ENCODE measurements around the gene HS3ST4.

Gene HS3ST4

DNA sequence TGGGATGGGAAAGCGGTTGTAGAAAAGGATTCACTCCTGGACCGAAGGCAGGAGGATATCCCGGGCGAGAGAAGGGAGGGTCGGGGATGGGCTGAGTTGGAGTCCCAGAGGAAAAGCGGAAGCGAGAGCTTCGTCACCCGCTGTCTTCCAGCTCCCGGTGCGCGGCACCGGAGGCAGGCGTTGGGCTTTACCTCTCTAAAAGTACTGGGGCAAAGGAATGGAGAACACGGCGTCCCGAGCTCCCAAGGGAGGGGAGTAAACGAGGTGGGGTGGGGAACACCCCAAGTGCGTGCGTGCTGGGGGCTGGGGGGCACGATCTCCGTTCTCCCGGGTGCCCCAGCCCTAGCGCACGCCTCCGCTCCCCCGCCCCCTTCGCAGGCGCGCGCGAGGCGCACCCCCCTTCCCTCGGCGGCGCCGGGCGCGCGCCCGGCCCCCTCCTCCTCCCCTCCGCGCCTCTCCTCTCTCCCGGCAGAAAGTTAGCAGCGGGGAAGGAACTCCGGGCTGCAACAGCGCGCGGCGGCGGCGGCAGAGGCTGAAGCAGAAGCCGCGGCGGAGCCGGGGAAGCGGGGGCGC is at the start of gene HS3ST4:
HS3ST4 (plus strand) TSS at position 441 of the 573 bp plus-strand sequence.
- no peak for DNase-seq (ENCODE audit: low spot score)

DNA sequence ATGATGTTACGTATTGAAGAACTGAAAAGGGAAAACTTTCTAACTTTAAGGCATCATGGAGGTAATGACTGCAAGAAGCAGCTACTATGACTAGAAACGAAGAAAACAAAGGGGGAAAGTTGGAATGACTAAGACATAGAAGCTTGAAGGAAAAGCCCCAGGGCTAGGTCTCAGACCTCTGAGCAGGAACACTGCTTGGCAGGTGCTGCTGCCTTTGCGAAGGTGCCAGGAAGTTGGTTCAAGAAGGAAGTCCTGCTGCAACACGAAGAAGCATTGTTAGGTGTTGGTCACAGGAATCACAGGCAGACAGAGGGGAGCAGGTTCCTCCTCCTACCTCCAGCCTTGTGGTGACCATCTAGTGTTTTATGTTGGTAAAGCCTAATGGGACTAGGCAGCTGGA is 48.1 kb upstream of the HS3ST4 start:
- DNase-seq (ENCODE audit: low spot score) = no peak

DNA sequence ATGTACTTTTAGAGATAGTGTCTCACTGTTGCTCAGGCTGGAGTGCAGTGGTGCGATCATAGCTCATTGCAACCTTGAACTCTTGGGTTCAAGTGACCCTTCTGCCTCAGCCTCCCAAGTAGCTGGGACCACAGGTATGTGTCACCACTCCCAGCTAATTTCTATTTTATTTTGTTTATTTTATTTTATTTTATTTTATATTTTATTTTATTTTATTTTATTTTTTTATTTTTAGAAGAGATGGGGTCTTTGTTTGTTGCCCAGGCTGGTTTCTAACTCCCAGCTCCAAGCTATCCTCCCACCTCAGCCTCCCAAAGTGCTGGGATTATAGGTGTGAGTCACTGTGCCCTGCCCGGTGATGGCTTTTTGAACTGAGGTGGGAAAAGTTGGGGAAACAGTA is 35.1 kb upstream of the HS3ST4 start:
- no peak for DNase-seq (ENCODE audit: low spot score)

DNA sequence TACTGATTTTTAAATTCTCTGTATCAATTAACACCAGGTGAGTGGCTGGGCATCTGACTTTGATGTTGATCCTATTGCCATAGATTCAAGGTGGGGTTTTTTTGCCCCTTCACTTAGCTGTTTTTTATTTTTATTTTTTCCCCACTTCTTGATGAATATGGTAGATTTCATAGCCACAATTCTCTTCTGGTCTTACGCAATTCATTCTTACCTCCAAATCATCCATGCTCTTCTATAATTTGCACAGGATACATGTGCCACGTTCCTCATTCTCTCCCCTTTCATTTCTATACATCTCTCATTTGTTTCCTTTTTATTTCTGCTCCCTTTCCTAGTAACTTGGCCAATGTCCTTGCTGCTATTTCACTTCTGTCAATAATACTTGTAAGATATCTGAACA is 14.9 kb upstream of the HS3ST4 start:
- no peak for DNase-seq (ENCODE audit: low spot score)

DNA sequence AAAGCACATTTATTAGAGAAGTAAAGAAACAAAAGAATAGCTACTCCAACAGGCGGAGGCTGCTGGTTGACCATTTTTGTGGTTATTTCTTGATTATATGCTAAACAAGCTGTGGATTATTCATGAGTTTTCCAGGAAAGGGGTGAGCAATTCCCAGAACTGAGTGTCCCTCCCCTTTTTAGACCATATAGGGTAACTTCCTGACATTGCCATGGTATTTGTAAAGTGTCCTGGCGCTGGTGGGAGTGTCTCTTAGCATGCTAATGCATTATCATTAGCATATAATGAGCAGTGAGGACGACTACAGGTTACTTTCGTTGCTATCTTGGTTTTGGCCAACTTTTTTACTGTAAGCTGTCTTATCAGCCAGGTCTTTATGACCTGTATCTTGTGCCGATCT is 12.2 kb upstream of the HS3ST4 start:
- DNase-seq (ENCODE audit: low spot score) = no peak

DNA sequence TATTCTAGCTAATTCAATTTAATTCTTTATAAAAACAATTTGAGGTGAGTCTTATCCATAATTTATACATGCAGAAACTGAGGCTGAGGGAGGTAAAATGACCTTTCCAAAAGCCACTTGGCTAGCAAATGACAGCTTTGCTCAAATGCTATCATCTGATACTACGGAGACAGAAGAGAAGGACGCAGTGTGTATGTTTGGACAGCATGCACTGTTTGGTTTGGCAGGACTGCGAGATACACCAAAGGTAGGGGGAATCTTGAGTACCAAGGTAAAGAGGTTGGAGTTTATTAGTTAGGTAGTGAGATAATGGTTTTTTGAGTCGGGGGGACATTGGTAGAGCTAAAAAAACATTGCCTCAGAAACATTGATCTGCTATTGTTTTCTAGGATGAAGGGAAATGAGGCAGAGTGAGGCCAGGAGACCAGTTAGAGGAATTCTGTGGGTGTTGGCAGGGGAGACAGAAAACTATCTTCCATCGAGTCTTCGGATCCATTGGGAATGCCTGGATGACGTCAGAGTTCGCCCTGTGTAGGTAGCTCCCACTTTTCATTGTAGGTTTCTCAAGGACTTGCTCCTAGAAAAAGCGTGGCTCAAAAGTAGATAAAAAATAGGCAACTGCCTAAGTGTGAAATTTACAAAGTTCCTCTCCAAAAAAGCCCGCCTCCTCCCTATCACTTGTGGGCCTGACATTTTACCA is 2.5 kb upstream of the HS3ST4 start:
- DNase-seq (ENCODE audit: low spot score) = no peak

DNA sequence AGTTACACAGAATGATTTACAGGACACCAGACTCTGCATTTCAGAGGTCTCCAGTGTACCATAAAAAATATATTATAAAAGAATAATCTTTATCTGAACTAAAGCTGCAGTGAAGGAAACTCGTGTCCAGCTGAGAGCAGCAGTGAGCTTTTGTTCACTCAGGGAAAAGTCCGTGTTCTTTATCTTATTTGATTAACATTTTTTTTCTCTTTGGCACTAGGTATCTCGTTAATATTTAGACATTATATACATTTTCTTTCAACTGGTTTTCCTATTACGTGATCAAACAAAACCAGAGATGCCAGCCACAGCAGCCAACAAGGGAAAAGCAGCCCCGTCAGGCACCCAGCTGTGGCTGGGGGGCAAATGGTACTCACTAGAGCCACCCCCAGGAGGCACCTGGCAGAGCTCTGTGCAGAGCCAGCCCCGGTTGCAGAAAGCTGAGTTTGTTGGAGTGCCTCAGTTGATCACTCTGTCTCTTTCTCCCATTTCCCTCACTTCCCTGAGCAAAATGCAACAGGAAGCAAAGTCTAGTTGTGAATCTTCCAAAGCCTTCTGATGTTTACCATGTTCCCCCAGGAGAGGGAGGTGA is 1.1 kb upstream of the HS3ST4 start:
- no peak for DNase-seq (ENCODE audit: low spot score)

DNA sequence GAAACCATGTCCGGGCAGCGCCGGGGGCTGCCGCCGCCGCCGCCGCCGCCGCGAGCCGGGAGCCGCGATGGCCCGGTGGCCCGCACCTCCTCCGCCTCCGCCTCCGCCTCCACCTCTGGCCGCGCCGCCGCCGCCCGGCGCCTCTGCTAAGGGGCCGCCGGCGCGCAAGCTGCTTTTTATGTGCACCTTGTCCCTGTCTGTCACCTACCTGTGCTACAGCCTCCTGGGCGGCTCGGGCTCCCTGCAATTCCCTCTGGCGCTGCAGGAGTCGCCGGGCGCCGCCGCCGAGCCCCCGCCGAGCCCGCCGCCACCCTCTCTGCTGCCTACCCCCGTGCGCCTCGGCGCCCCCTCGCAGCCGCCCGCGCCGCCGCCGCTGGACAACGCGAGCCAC is 587 bp downstream of the HS3ST4 start:
- DNase-seq (ENCODE audit: low spot score) = no peak

DNA sequence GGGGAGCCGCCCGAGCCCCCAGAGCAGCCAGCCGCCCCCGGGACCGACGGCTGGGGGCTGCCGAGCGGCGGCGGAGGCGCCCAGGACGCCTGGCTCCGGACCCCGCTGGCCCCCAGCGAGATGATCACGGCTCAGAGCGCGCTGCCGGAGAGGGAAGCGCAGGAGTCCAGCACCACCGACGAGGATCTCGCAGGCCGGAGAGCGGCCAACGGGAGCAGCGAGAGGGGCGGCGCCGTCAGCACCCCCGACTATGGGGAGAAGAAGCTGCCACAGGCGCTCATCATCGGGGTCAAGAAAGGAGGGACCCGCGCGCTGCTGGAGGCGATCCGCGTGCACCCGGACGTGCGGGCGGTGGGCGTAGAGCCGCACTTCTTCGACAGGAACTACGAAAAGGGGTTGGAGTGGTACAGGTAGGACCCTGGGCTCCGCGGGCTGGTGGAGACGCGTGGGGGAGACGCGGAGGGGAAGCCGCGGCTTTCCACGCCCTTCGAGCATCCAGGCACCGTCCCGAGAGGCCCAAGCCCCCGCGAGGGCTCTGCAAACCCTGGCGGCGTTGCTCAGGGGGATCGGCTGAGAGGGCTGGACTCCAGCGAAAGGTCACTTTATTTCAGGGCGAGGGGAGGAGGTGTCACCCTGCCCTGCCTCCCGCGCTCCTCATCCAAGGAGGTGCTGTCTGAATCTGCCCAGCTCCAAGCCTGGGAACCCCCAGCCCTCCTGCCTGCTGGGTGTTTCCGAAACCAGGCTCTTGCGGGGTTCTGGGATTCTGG is 1.2 kb downstream of the HS3ST4 start:
- DNase-seq (ENCODE audit: low spot score) = no peak

DNA sequence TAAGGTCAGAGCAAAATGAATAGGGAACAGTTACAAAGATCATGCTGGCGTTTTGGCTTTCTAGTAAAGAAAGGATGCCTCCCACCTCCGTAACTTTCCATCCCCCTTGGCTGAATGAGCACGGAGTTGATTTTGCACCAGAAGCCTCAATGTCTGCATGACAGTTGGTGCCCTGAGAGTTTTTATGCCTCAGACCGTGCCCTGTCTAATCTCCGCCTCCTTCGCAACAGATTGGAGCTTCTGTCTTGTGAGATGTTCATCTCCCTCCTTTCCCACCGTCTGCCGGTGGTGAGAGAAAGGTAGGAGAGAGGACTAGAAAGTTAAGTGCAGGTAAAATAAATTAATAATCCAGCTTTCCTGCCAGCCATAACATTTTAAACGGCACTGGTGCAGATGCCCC is 1.9 kb downstream of the HS3ST4 start:
- DNase-seq (ENCODE audit: low spot score) = no peak

DNA sequence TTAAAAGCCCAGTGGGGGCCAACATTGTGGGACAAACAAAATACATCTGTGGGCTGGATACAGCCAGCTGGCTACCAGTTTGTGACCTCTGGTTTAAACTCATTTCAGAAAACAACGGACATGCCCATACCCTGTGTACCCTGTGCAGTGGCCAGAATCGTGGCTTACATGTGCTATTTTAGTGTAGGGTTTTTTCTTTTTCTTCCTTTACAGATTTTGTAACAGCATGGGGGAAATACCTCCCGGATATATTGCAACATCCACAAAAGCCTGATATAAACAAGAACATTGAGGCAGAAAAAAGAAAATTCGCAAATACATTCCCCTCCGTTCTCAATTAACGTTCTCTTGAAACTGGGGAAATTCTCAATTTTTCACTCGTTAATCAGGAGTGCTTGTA is 7.3 kb downstream of the HS3ST4 start:
- DNase-seq (ENCODE audit: low spot score) = no peak

DNA sequence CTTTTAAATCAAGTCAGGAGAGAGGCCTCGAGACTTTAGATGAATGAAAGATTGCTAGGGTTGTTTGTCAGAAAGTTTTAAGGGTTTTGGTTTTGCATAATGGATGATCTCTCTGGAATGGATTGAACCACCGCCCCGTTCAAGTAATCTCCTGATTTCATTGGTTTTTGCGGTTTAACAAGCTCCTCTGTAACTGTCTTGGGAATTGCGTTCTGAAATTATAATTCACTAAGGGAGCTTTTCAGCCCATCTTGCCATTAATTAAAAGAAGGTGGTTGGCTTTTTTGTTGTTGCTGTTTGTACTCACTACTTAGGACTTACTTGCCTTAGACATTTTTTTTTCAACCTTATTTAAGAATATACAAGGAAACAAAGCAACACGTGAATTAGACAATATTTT is 8.8 kb downstream of the HS3ST4 start:
- no peak for DNase-seq (ENCODE audit: low spot score)

DNA sequence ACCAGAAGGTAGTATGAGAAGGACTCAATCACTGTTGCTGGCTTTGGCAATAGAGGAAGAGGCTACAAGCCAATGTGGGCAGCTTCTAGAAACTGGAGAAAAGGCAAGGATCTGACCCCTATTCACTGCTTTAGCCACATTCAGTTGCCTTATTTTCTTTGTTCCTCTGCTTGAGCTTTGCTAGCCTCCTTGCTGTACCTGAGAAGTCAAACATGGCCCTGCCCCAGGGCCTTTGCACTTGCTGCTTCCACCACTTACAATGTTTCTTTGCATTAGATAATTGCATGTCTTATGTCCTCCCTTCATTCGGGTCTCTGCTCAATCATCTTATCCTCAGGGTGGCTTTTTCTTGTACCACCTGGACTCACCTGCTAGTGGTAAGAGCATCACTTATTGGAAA is 15.8 kb downstream of the HS3ST4 start:
- no peak for DNase-seq (ENCODE audit: low spot score)

DNA sequence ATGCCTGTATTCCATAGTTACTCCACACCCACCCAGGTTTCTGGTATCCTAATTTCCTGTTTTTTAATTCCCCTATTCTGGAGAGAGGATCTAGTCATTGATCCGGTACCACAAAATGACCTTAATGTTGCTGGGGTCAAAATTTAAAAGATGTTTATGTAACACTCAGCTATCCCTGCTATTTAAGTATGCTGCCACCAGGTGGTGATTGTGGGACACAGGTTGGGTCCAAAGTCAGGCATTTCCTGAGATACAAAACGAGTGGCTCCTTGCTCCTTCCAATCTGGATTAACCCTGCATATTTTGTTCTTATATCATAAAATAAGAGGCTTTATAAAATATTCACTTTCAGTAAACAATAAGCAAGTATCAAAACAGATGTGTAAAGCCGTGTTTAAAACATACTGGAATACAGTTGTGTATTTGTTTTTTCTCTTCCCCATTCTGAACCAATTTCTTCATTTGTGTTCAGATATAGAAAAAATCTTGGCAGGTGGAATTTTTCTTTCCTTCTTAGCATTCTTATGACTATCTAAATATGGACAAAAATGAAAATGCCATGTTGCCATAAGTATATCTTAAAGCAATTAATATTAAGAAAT is 16.3 kb downstream of the HS3ST4 start:
- peak; percentile 49 for DNase-seq (ENCODE audit: low spot score)

DNA sequence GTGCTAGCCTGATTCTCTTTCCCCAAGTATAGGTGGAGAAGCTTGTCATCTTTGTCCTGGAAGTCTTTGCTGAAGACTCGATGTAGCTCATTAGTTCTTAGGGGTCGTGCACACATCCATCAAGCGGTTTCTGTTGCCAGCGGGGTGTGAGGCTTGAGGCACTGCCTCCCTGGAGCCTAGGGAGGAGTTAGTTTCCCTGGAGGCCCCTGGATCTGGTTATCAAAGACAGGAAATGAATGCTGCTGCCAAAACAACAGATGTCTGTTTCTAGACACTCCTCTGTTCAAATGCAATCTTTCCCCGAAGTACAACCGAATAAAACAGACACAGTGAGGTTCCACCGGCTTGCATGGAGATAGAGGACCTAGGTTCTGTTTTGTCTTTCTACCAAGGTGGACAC is 17.5 kb downstream of the HS3ST4 start:
- DNase-seq (ENCODE audit: low spot score) = no peak

DNA sequence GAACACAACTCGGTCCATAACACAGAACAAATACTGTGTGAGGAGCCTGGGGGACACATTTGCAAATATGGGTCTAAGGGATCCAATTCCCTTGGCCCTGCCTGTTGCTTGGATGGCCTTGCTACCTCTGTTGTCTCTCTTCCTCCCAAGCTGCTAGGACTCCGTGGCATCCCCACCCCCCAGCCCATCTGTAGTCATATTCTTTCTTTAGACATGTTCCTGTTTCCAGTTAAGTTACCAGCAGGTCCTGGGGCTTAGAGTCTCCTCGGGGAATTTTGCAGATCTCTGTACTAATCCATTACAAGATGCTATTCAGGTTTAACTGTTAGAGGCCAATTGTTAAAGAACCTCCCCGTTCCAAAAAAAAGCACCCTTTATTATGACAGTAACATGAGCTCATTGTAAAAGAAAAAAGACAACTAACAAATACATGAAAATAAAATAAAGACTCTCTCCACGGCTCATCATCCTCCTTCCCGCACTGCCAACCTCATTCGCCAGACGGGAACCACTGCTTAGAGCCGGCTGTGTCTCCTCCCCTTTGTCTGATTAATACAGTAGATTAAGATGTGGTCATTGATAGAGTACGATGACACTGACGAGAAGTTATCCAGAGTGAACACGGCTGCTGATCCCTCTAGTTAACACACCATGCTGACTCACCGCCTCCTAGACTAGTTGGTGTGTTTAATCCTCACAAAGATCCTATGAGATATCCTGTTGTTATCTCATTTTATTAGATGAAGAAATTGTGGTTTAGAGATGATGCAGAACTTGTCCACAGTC is 22.2 kb downstream of the HS3ST4 start:
- no peak for DNase-seq (ENCODE audit: low spot score)

DNA sequence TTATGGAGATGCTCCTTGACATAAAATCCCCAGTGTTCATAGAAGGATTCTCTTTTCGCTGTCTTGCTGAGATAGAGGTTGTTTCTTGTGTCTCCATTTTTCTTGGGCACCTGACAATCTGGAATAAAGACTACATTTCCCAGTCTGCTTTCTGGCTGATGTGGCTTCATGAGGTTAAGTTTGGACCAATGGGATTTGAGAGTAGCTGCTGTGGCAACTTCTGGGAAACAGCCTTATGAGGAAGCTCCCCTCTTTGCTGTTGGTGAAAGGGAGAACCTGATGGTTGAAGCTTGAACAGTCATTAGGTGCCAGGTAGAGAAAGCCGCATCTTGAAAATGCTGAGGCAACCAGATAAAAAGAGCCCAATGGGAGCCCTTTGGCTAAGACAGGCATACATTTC is 24.4 kb downstream of the HS3ST4 start:
- DNase-seq (ENCODE audit: low spot score) = no peak

DNA sequence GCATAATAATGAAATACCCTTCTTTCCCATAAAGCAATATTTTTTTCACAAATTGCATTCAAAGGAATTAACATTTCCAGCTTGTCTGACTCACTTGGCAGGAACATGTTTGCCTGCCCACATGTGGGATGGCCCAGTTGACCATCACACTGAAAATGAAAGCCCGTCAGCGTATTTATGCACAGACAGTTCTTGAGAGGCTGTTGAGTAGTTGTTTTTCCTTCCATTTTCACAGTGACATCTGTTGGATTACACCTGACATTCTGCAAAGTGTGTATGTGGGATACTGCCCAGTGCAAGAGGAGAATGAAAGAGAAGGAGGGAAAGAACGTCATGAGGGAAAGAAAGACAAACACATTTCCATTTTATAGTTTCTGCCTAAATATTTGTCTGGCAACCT is 29.7 kb downstream of the HS3ST4 start:
- DNase-seq (ENCODE audit: low spot score) = no peak

DNA sequence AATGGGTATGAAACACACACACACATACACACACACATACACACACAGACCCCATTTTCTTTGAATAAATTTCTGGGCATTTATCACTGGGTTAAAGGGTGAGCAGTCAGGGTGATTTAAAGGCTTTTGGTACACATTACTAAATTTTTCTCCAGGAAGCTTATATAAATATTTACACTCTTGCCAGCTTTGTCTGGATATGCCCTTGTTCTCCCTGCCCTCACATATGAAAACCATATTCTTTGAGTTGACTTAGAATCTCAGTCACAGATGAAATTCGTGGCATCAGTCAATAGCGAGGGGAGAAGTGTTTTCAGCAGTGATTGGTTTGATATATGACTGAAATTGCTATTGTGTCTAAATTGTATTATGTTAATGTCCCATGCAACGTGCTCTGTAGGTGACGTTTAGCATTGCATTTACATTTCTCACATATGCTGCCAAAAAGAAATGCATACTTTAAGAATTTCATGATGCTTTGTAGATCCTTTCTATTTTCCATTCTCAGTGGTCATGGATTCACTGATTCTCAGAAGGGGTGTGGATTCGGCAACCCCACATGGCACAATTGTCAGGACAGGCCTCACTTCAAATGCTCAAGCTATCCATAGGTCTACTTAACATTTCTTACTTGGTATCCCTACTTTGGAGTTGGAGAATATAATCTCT is 34.8 kb downstream of the HS3ST4 start:
- no peak for DNase-seq (ENCODE audit: low spot score)

DNA sequence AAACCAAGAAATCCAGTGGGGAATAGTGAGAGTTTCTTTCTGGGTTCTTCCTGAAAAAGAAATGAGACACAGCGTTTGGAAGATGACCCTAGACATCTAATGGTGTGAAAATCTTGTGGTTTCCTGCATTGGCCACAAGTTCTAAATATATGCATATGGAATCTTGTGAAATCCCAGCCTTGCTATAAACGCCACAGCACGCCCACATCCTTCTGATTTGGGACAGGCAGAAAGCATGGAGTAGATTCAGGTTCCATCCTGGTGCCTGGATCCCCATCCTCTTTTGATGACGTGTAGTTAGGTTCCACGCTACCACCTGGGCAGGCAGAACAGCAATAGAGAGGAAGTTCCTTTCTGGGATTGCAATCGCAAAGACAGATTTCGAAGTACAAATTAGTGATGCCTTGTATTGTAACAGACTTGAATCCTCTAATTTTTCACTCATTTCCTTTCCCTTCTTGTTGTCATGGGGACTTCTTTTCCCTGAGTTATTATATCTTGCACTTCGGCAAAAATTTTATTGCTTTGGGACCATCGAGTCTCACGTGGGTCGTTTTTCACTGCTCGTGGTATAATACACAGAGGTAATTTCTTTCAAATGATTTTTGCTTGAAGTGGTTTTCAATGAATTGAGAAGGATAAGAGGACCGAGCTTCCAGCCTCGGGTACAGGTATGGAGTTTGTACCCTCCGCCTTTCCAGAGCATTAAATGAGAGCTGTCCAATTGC is 37.6 kb downstream of the HS3ST4 start:
- no peak for DNase-seq (ENCODE audit: low spot score)

DNA sequence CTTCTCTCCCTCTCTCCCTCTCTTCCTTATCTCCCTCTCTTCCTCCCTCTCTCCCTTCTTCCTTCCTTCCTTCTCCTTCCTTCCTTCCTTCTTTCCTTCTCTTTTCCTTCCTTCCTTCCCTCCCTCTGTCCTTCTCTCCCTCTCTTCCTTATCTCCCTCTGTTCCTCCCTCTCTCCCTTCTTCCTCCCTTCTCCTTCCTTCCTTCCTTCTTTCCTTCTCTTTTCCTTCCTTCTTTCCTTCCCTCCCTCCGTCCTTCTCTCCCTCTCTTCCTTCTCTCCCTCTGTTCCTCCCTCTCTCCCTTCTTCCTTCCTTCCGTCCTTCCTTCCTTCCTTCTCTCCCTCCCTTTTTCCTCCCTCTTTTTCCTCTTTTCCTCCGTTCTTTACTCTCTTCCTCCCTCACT is 38.6 kb downstream of the HS3ST4 start:
- DNase-seq (ENCODE audit: low spot score) = no peak

Measured in NAMALWA (cell line).